ENCODE measurements around the gene PIGT.

Gene PIGT

GRCh38 chr20:45405571-45406259 lies 10.2 kb upstream of the PIGT start:
- POLR2A ChIA-PET: interaction anchor here (0.7 to 3.5 kb wide), 4 partner anchors 10 to 43 kb away, joined by 3 to 43 read pairs (median 16); partner anchors contain the start of genes PIGT and SYS1
- CTCF ChIA-PET: interaction anchor here (0.9 kb wide), 1 partner anchor 11 kb away, joined by 3 read pairs; no protein-coding TSS in a partner anchor
- DNase-seq (ENCODE audit: extremely low spot score): peak; percentile 26
- TF ChIP-seq ARNT (IDR thresholded peaks at IDR 0.05): no peak
- TF ChIP-seq NFRKB (IDR thresholded peaks at IDR 0.05): no peak
- no peak for TF ChIP-seq LEF1 (IDR thresholded peaks at IDR 0.05; ENCODE audit: borderline replicate concordance)
- no peak for TF ChIP-seq FOXK2 (IDR thresholded peaks at IDR 0.05)
- no peak; the same call in 1 of the 2 replicates for TF ChIP-seq L3MBTL2 (conservative IDR thresholded peaks at IDR 0.05)
- no peak for TF ChIP-seq FOXM1 (IDR thresholded peaks at IDR 0.05; ENCODE audit: borderline replicate concordance)
- TF ChIP-seq TARDBP (IDR thresholded peaks at IDR 0.05): no peak
- TF ChIP-seq BHLHE40 (IDR thresholded peaks at IDR 0.05; ENCODE audit: borderline replicate concordance): no peak
- TF ChIP-seq CTBP1 (IDR thresholded peaks at IDR 0.05; ENCODE audit: borderline replicate concordance): no peak
- TF ChIP-seq HDGF (IDR thresholded peaks at IDR 0.05; ENCODE audit: borderline replicate concordance): no peak
- no peak for TF ChIP-seq FOXA1 (IDR thresholded peaks at IDR 0.05)

GRCh38 chr20:45406260-45407066 lies 9.5 kb upstream of the PIGT start:
- ChIA-PET POLR2A (interaction anchor here (0.7 to 3.5 kb wide), 11 partner anchors 9 to 474 kb away, joined by 3 to 43 read pairs (median 4); partner anchors contain the start of genes PIGT, SYS1 and ZSWIM1), CTCF (interaction anchor here (0.6 to 1.6 kb wide), 4 partner anchors 12 to 113 kb away, joined by 3 to 6 read pairs (median 3); no protein-coding TSS in a partner anchor)
- peak; percentile 68 for DNase-seq (ENCODE audit: extremely low spot score)
- TF ChIP-seq FOXM1 (IDR thresholded peaks at IDR 0.05; ENCODE audit: borderline replicate concordance): peak; percentile 50; the same call in 1 of the 2 replicates
- no peak for TF ChIP-seq ZNF384 (IDR thresholded peaks at IDR 0.05)
- peak; percentile 54; the same call in 1 of the 2 replicates for TF ChIP-seq L3MBTL2 (conservative IDR thresholded peaks at IDR 0.05)
- TF ChIP-seq CTBP1 (IDR thresholded peaks at IDR 0.05; ENCODE audit: borderline replicate concordance): no peak
- no peak for TF ChIP-seq SP1 (IDR thresholded peaks at IDR 0.05)
- TF ChIP-seq NFRKB (IDR thresholded peaks at IDR 0.05): no peak

GRCh38 chr20:45407067-45407745 lies 8.7 kb upstream of the PIGT start:
- ChIA-PET CTCF (interaction anchor here (0.6 to 1.6 kb wide), 3 partner anchors 30 to 113 kb away, joined by 3 to 6 read pairs (median 3); no protein-coding TSS in a partner anchor), POLR2A (interaction anchor here (0.7 to 3.5 kb wide), 12 partner anchors 9 to 474 kb away, joined by 3 to 43 read pairs (median 4); partner anchors contain the start of genes PIGT, SYS1 and ZSWIM1)
- no peak for TF ChIP-seq FOXA1 (IDR thresholded peaks at IDR 0.05)
- TF ChIP-seq FOXM1 (IDR thresholded peaks at IDR 0.05; ENCODE audit: borderline replicate concordance): no peak
- TF ChIP-seq ARNT (IDR thresholded peaks at IDR 0.05): no peak
- TF ChIP-seq SP1 (IDR thresholded peaks at IDR 0.05): no peak
- no peak for TF ChIP-seq PKNOX1 (IDR thresholded peaks at IDR 0.05)
- no peak for TF ChIP-seq BHLHE40 (IDR thresholded peaks at IDR 0.05; ENCODE audit: borderline replicate concordance)
- TF ChIP-seq ELF4 (IDR thresholded peaks at IDR 0.05): no peak
- TF ChIP-seq HDGF (IDR thresholded peaks at IDR 0.05; ENCODE audit: borderline replicate concordance): no peak
- no peak for TF ChIP-seq L3MBTL2 (conservative IDR thresholded peaks at IDR 0.05)
- TF ChIP-seq SUZ12 (IDR thresholded peaks at IDR 0.05): no peak
- TF ChIP-seq LEF1 (IDR thresholded peaks at IDR 0.05; ENCODE audit: borderline replicate concordance): no peak
- TF ChIP-seq CTBP1 (IDR thresholded peaks at IDR 0.05; ENCODE audit: borderline replicate concordance): no peak
- TF ChIP-seq NFRKB (IDR thresholded peaks at IDR 0.05): no peak
- DNase-seq (ENCODE audit: extremely low spot score): peak; percentile 17

GRCh38 chr20:45407783-45408645 lies 7.9 kb upstream of the PIGT start, which contains the start of gene DBNDD2:
TSS of gene DBNDD2 (plus strand) at chr20:45408289. CDS start at chr20:45408468, 179 bp downstream.
- CTCF ChIA-PET: interaction anchor here (1.2 to 1.6 kb wide), 2 partner anchors 29 to 34 kb away, joined by 3 to 6 read pairs; no protein-coding TSS in a partner anchor
- POLR2A ChIA-PET: interaction anchor here (0.7 to 3.5 kb wide), 8 partner anchors 8 to 45 kb away, joined by 3 to 43 read pairs (median 4); partner anchors contain the start of genes PIGT and SYS1
- TF ChIP-seq FOXA1 (IDR thresholded peaks at IDR 0.05): no peak
- no peak for TF ChIP-seq L3MBTL2 (conservative IDR thresholded peaks at IDR 0.05)
- no peak for TF ChIP-seq SUZ12 (IDR thresholded peaks at IDR 0.05)
- TF ChIP-seq PKNOX1 (IDR thresholded peaks at IDR 0.05): no peak
- TF ChIP-seq NFRKB (IDR thresholded peaks at IDR 0.05): no peak
- TF ChIP-seq ELF4 (IDR thresholded peaks at IDR 0.05): no peak
- DNase-seq (ENCODE audit: extremely low spot score): no peak

GRCh38 chr20:45408646-45409213 lies 7.2 kb upstream of the PIGT start:
- POLR2A ChIA-PET: interaction anchor here (0.8 to 3.5 kb wide), 2 partner anchors 46 to 83 kb away, joined by 3 to 25 read pairs; partner anchors contain the start of gene SYS1
- TF ChIP-seq PKNOX1 (IDR thresholded peaks at IDR 0.05) (no peak), ARNT (IDR thresholded peaks at IDR 0.05) (no peak), ZNF384 (IDR thresholded peaks at IDR 0.05) (no peak), TARDBP (IDR thresholded peaks at IDR 0.05) (no peak), ELF4 (IDR thresholded peaks at IDR 0.05) (no peak), FOXA1 (IDR thresholded peaks at IDR 0.05) (no peak), L3MBTL2 (conservative IDR thresholded peaks at IDR 0.05) (no peak), BHLHE40 (IDR thresholded peaks at IDR 0.05; ENCODE audit: borderline replicate concordance) (no peak), LEF1 (IDR thresholded peaks at IDR 0.05; ENCODE audit: borderline replicate concordance) (no peak), SUZ12 (IDR thresholded peaks at IDR 0.05) (no peak), NFRKB (IDR thresholded peaks at IDR 0.05) (no peak), SP1 (IDR thresholded peaks at IDR 0.05) (no peak), CTBP1 (IDR thresholded peaks at IDR 0.05; ENCODE audit: borderline replicate concordance) (no peak), FOXM1 (IDR thresholded peaks at IDR 0.05; ENCODE audit: borderline replicate concordance) (no peak), HDGF (IDR thresholded peaks at IDR 0.05; ENCODE audit: borderline replicate concordance) (no peak), FOXK2 (IDR thresholded peaks at IDR 0.05) (no peak)
- no peak for DNase-seq (ENCODE audit: extremely low spot score)
- CTCF ChIA-PET: no interaction called here
